Iris pigment epithelial cell (primary cell): ENCODE measurements around the gene CREB1.
"Not testable (repeated sequence)": the region's sequence is repeated elsewhere in the genome, so short reads cannot be mapped to it uniquely, and the experiment has no call there.

Source experiments
- DNase-seq: peaks from one replicate; pipeline ENCODE4 v3.0.0-alpha.2; 2011; ENCODE audit warnings: low read depth

CREB1 gene

DNA sequence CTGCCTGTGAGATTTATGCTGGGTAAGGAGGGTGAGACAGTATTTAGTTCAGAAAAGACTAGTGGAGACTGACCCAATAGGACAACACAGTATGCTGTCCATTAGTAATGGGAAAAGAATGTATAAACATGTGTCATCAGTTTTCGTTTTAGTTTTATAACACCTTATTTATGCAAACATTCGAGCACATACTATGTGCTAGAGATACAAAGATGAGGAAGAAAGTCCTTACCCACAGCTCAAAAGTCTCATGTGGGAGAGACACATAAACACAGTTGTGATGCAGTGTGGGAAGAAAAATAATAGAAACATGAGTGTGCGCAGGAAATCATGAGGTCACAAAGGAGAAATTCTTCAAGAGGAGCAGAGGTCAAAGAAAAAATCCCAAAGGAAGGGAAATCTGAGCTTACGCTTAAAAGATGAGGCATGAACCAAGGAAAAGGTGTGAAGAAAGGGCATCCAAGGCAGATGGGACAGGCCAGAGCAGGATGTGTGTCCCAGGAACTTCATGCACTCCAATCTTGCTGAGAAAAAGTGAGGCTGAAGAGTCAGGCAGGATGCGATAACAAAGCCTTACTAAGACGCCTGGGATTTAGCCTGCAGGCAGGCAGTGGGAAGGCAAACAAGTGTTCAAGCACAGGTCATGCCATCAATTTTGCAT lies 87.4 kb downstream of the CREB1 start:
- peak; percentile 91 for DNase-seq

- no peak for DNase-seq
Measured at GRCh38 chr2:207619764-207620203, 90.0 kb downstream of the CREB1 start.

- no peak for DNase-seq
Measured at GRCh38 chr2:207621501-207622039, 91.8 kb downstream of the CREB1 start.

DNA sequence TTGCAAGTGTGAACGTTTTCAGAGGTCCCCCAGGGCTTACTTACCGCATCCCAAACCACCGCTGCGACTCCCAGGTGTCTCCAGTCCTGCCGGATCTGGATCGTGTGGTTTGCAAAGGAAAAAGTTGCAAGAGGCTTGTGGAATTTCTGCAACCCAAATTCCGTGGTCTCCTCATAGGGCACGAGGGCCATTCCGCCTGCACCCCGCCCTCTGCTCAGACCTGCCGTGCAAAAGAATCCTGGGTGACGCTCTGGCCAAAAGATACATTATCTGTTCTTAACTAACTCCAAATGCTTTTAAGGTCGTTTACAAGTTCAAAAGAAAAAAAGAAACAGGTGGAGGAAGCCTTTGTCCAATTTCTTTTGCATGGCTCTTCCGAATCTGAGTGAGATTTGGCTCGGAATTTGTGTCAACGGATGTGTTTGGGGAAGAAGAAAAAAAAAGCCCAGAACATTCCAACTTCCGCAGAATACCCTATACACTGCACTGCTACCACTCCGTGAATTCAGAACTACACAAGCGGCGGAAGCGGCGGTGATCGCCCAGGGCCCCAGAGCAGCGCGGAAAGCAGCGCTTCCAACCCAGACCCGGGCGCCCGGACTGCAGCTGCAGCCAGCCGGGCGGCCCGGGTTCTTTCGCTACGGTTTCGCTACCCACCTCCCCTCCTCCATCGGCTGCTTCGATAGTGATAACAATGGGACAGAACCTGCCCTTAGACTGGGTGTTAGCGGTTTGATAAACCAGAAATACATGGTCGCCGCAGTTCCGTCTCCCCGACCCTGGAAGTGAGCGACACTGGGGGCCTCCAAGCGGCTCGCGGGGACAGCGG lies 94.6 kb downstream of the CREB1 start:
- DNase-seq: peak; percentile 81

- DNase-seq: peak; percentile 88
Measured at GRCh38 chr2:207625014-207625907, 95.5 kb downstream of the CREB1 start, which contains the start of gene METTL21A. METTL21A (minus strand) TSS chr2:207625394; CDS start chr2:207624375, 1,019 bp downstream.

- DNase-seq: no peak
Measured at GRCh38 chr2:207629553-207629952, 99.8 kb downstream of the CREB1 start.

DNA sequence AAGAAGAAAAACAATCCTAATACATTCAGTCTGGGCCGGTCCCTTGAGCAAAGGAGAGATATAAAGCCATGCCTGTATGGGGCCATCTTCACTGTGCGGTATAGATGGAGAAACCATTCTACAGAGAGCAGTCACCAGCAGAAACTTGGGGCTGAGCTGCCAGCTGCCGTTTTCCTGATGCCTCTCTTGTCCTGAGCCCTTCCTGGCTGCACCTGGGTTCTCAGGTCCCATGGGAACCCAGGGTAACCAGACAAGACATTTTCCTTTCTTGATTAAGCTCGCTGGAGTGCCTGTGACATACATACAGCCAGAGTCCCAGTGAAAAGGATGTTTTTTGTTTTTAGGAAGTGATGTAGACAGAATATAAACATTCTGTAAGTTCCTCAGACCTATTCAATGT lies 100.7 kb downstream of the CREB1 start:
- DNase-seq: no peak

- peak; percentile 82 for DNase-seq
Measured at GRCh38 chr2:207632575-207633493, 103.1 kb downstream of the CREB1 start.

- DNase-seq: no peak
Measured at GRCh38 chr2:207633686-207634085, 103.9 kb downstream of the CREB1 start.

- peak; percentile 82 for DNase-seq
Measured at GRCh38 chr2:207635468-207636200, 105.9 kb downstream of the CREB1 start.

DNA sequence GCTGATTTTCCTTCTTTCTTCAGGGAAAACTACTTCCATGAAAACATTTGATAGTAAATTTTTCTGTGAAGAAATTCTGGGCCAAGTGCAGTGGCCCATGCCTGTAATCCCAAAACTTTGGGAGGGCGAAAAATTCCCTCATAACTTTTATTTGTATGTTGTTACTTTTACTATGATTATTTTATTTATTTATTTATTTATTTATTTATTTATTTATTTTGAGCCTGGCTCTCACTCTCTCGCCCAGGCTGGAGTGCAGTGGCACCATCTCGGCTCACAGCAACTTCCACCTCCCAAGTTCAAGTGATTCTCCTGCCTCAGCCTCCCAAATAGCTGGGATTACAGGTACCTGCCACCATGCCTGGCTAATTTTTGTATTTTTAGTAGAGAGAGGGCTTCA lies 109.5 kb downstream of the CREB1 start:
- DNase-seq: not testable (repeated sequence)

DNA sequence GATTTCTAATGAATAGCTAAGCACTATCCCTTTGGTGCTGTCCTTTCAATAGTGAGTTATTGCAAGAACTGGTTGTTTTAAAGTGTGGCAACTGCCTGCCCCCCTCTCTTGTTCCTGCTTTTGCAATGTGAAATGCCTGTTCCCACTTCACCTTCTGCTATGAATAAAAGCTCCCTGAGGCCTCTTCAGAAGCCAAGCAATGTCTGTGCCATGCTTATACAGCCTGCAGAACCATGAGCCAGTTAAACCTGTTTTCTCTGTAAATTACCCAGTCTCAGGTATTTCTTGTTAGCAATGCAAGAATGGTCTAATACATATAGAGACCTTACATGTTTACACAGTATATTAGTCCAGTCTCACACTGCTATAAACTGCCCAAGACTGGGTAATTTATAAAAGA lies 110.4 kb downstream of the CREB1 start:
- DNase-seq: no peak

DNA sequence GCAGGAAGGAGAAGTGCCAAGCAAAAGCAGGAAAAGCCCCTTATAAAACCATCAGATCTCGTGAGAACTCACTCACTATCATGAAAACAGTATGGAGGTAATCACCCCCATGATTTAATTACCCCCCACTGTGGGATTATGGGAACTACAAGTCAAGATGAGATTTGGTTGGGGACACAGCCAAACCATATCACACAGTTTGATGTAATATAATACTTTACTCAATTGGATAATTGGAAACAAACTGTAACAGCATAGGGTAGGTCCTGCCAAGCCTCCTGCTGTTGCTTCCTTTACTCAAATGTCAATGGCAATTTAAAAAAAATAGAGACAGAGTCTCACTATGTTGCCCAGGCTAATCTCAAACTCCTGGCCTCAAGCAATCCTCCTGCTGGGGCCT lies 110.9 kb downstream of the CREB1 start:
- no peak for DNase-seq

DNA sequence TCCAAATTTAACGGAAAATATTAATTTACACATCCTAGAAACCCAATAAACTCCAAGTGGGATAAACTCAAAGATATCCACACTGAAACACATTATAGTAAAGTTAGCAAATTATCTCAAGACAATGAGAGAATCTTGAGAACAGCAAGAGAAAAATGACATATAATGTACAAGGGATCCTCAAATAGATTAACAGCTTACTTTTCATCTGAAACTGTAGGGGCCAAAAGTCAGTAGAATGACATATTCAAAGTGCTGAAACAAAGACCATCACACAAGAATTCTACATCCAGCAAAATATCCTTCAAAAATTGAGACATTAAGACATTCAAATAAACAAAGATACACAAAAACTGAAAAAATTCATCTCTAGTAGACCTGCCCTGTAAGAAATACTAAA lies 114.1 kb downstream of the CREB1 start:
- DNase-seq: no peak

GRCh38 chr2:207646582-207646981 lies 116.8 kb downstream of the CREB1 start:
- not testable (repeated sequence) for DNase-seq
